Transverse colon (tissue), 4 donors: Measurements from ENCODE around the gene CEP192. TPM values are rescaled to one million over a fixed set of nuclear protein-coding genes. Genes with fewer than 3 reads are reported as not detected.

Source experiments
- DNase-seq: peaks from one replicate; pipeline ENCODE4 v3.0.0-alpha.2; 2019
- H3K27ac ChIP-seq, 4 donors: fragments of 200-600 bp; sonication (generic); 2 replicates each; pipeline ENCODE4 v1.5.1; 2016 to 2018; ENCODE audit warnings: inconsistent platforms in 4 of 4
- H3K27me3 ChIP-seq: fragments of 200-600 bp; sonication (generic); 2 replicates; pipeline ENCODE4 v1.5.1; 2017; ENCODE audit warnings: inconsistent platforms
- H3K36me3 ChIP-seq, 4 donors: fragments of 200-600 bp; sonication (generic); 2 replicates each; pipeline ENCODE4 v1.5.1; 2017 to 2019; ENCODE audit warnings: inconsistent platforms in 4 of 4
- H3K4me1 ChIP-seq, 4 donors: fragments of 200-600 bp; sonication (generic); 2 replicates each; pipeline ENCODE4 v1.5.1; 2017 to 2020; ENCODE audit warnings: inconsistent platforms in 4 of 4
- H3K4me3 ChIP-seq, 4 donors: fragments of 200-600 bp; sonication (generic); 1 replicate in 1 of 4; 2 replicates in 3 of 4; pipeline versions ENCODE4 v1.5.1 to v1.6.1; 2017 to 2019; ENCODE audit warnings: inconsistent platforms in 4 of 4
- H3K9me3 ChIP-seq, 2 donors: fragments of 200-600 bp; sonication (generic); 2 replicates each; pipeline ENCODE4 v1.5.1; 2017 to 2019; ENCODE audit warnings: inconsistent platforms in 2 of 2
- EP300 ChIP-seq: sonication (generic); formaldehyde crosslinking; IDR thresholded peaks from one replicate; pipeline ENCODE4 v1.6.1; 2017; ENCODE audit warnings: antibody characterized with exemption, low read depth
- POLR2A ChIP-seq: fragments of 450-650 bp; IDR thresholded peaks from one replicate; pipeline ENCODE4 v1.6.1; 2016; ENCODE audit warnings: antibody characterized with exemption, mild to moderate bottlenecking, moderate library complexity
- POLR2AphosphoS5 ChIP-seq, 3 donors: sonication (generic); formaldehyde crosslinking; IDR thresholded peaks; one replicate each; pipeline ENCODE4 v1.6.1; 2016; ENCODE audit warnings: antibody characterized with exemption in 3 of 3
- WGBS, 2 donors: methylation state at CpG; one replicate each; pipeline ENCODE4 v1.1.5; 2018; ENCODE audit warnings: low coverage in 1 of 2; 5-methylcytosine and 5-hydroxymethylcytosine counted together
- in situ Hi-C, 4 donors: fragments of 200-750 bp; cut with MboI; loops; one replicate each; pipeline versions ENCODE4 v1.15.0 to v1.15.1; 2017; ENCODE audit warnings: low sequenced_read_pairs in 3 of 4, low pct_ligation_motif_present in 1 of 4, low pct_unique_long_range_greater_than_20kb in 1 of 4
- intact Hi-C: fragments of 100-400 bp; cut with DNase I; formaldehyde crosslinking; loops from one replicate; pipeline ENCODE4 v1.15.1; 2023; ENCODE audit warnings: low total_unique reads
- total RNA-seq, 4 donors: library from RNA; depleted of rRNA; stranded (reverse); fragments of >200 nt; gene quantifications; one replicate each; pipeline ENCODE4 v1.1.0, GENCODE V29; 2016
- TF ChIP-seq, protein P1 (sequence below), 5 experiments: fragments of 200-600 bp in 3 of 5; fragments of 450-650 bp in 2 of 5; sonication (generic) in 3 of 5; IDR thresholded peaks; 1 replicate in 2 of 5; 2 replicates in 3 of 5; pipeline ENCODE4 v1.5.1; 2016 to 2017; ENCODE audit warnings: antibody characterized with exemption in 5 of 5, inconsistent platforms in 3 of 5, mild to moderate bottlenecking in 2 of 5, moderate library complexity in 1 of 5

CEP192 gene
- total RNA-seq, 4 donors from 2014 or later, result 21.3 to 40.0 (median 34.1) TPM

- intact Hi-C loops (no loop called here), in situ Hi-C loops (no loop called here)
- DNase-seq, result no peak
- no peaks in the 10 kb centered on the region for H3K27me3 ChIP-seq
- H3K9me3 ChIP-seq, result no peaks in the 10 kb centered on the region
- H3K4me1 ChIP-seq, result no peaks in the 10 kb centered on the region
- peaks cover 0 to 37% (median 12%) of the 10 kb centered on the region in 4 donors for H3K36me3 ChIP-seq
- TF ChIP-seq POLR2A (no peak), POLR2AphosphoS5 (IDR thresholded peaks at IDR 0.05) (no peak), EP300 (no peak)
- TF ChIP-seq, protein P1, sequence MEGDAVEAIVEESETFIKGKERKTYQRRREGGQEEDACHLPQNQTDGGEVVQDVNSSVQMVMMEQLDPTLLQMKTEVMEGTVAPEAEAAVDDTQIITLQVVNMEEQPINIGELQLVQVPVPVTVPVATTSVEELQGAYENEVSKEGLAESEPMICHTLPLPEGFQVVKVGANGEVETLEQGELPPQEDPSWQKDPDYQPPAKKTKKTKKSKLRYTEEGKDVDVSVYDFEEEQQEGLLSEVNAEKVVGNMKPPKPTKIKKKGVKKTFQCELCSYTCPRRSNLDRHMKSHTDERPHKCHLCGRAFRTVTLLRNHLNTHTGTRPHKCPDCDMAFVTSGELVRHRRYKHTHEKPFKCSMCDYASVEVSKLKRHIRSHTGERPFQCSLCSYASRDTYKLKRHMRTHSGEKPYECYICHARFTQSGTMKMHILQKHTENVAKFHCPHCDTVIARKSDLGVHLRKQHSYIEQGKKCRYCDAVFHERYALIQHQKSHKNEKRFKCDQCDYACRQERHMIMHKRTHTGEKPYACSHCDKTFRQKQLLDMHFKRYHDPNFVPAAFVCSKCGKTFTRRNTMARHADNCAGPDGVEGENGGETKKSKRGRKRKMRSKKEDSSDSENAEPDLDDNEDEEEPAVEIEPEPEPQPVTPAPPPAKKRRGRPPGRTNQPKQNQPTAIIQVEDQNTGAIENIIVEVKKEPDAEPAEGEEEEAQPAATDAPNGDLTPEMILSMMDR (IDR thresholded peaks at IDR 0.05), result no peak
- H3K4me3 ChIP-seq, result no peak overlapping the region
- H3K27ac ChIP-seq, result no peak overlapping the region
- 96 to 98% methylated on average over 6 of the region's 6 CpGs for WGBS, 2 donors
These were observed 60.0 kb downstream of the CEP192 start for GRCh38 chr18:13051159-13051558.

DNA sequence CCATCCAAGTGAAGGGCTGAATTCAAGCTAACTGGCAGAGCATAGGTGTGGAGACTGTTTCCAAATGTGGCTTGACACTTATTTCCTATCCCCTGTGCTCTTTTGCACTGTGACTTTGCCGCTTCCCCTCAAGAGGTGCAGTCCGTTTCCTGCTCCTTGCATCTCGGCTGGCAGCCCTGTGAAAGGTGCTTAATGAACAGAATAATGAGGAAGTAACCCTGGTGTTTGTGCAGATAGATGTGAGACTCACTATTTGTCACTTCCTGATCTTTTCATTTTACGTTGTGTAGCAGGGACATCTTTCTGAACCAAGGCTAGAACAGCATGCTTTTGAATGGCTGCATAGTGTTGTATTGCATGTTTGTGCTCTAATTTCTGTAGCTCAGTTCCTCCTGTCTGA, 60.8 kb downstream of the CEP192 start:
- in situ Hi-C loops (no loop called here), intact Hi-C loops (no loop called here)
- TF ChIP-seq, protein P1 (IDR thresholded peaks at IDR 0.05), result no peak
- TF ChIP-seq POLR2A, result no peak
- TF ChIP-seq EP300, result no peak
- no peak for TF ChIP-seq POLR2AphosphoS5 (IDR thresholded peaks at IDR 0.05)
- H3K27ac ChIP-seq, result no peak overlapping the region
- H3K36me3 ChIP-seq, result peaks cover 0 to 45% (median 12%) of the 10 kb centered on the region in 4 donors
- no peaks in the 10 kb centered on the region for H3K4me1 ChIP-seq
- no peak overlapping the region for H3K4me3 ChIP-seq
- no peak for DNase-seq
- 60 to 69% methylated on average over 2 to 4 of the region's 4 CpGs for WGBS, 2 donors
- H3K27me3 ChIP-seq, result no peaks in the 10 kb centered on the region
- no peaks in the 10 kb centered on the region for H3K9me3 ChIP-seq

- no peaks in the 10 kb centered on the region for H3K4me1 ChIP-seq
- H3K27me3 ChIP-seq, result no peaks in the 10 kb centered on the region
- H3K9me3 ChIP-seq, result no peaks in the 10 kb centered on the region
- no peak for DNase-seq
- 85 to 100% methylated on average over 2 of the region's 2 CpGs for whole genome bisulfite sequencing, 2 donors
- no peak overlapping the region for H3K4me3 ChIP-seq
- peaks cover 0 to 46% (median 12%) of the 10 kb centered on the region in 4 donors for H3K36me3 ChIP-seq
- in situ Hi-C loops (no loop called here), intact Hi-C loops (no loop called here)
- no peak for TF ChIP-seq POLR2A
- TF ChIP-seq, protein P1 (IDR thresholded peaks at IDR 0.05), result no peak
- no peak for TF ChIP-seq EP300
- TF ChIP-seq POLR2AphosphoS5 (IDR thresholded peaks at IDR 0.05), result no peak
- H3K27ac ChIP-seq, result no peak overlapping the region
These were observed 63.2 kb downstream of the CEP192 start for GRCh38 chr18:13054336-13054735.

- Histone ChIP-seq H3K27me3 (no peaks in the 10 kb centered on the region), H3K9me3 (no peaks in the 10 kb centered on the region), H3K27ac (no peak overlapping the region), H3K36me3 (peaks cover 0 to 27% (median 11%) of the 10 kb centered on the region in 4 donors), H3K4me1 (no peaks in the 10 kb centered on the region), H3K4me3 (no peak overlapping the region)
- no peak for TF ChIP-seq EP300
- no peak for TF ChIP-seq POLR2A
- TF ChIP-seq POLR2AphosphoS5 (IDR thresholded peaks at IDR 0.05), result no peak
- TF ChIP-seq, protein P1 (IDR thresholded peaks at IDR 0.05), result no peak
- 92 to 93% methylated on average over 2 to 4 of the region's 4 CpGs for WGBS, 2 donors
- DNase-seq, result no peak
- in situ Hi-C loops, result no loop called here
- intact Hi-C loops, result no loop called here
These were observed 70.5 kb downstream of the CEP192 start for GRCh38 chr18:13061630-13062189.
